ENCODE measurements around the gene GRM8. TPM values are rescaled to one million over a fixed set of nuclear protein-coding genes. Genes with fewer than 3 reads are reported as not detected.

Gene GRM8
- total and polyA plus RNA-seq, 8 donors, result 0.25 to 2.8 (median 1.3) TPM; not detected in 4

DNA sequence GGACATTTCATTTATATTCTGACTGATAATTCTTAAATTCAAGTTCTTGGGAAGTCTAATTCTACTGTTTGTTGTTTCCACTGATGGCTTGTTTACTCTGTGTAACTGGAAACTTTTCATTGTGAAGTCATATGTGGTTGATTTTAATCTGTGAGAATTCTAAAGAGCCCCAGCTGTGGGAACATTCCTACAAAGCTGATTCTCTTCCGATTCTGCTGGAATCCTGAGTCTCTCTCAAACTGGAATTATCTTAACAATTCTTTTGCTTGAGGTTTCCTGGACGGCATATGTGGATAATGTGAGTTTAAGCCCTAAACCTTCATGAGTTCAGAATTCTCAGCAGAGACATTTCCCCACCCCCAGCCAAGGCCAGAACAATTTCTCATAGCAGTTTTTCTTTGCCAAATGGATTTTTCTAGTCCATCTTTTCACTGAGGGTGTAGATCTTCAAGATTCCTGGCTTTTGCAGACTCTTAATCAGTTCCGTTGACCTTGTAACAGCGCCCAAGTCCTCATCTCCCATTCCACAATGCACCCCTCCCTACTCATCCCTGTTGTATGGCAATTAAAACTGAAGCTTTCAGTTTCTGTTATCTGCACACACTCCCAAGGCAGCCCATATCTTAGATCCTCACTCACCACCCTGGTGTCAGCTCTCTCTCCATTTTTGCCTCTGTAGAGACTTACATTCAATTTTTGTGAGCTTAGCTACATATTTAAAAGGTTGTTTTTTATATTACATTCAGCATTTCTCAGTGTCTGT, 37.6 kb downstream of the GRM8 start:
- Histone ChIP-seq H3K27me3 (no peaks in the 10 kb centered on the region), H3K27ac (no peak overlapping the region), H3K4me3 (no peak overlapping the region), H3K36me3 (no peaks in the 10 kb centered on the region), H3K4me1 (no peaks in the 10 kb centered on the region), H3K9me3 (no peaks in the 10 kb centered on the region)
- TF ChIP-seq POLR2A (IDR thresholded peaks at IDR 0.05) (no peak), CTCF (IDR thresholded peaks at IDR 0.05) (no peak), EP300 (IDR thresholded peaks at IDR 0.05) (no peak), POLR2AphosphoS5 (IDR thresholded peaks at IDR 0.05) (no peak)
- 68 to 77% (median 71%) methylated on average over 4 of the region's 4 CpGs for WGBS, 5 donors
- intact Hi-C loops (cut with DNase I; ENCODE audit: low total_unique reads), result no loop called here
- no peak for DNase-seq

- no peaks in the 10 kb centered on the region for H3K36me3 ChIP-seq
- intact Hi-C loops (cut with DNase I; ENCODE audit: low total_unique reads), result no loop called here
- H3K9me3 ChIP-seq, result no peaks in the 10 kb centered on the region
- no peaks in the 10 kb centered on the region for H3K4me1 ChIP-seq
- no peaks in the 10 kb centered on the region for H3K27me3 ChIP-seq
- no peak overlapping the region for H3K4me3 ChIP-seq
- H3K27ac ChIP-seq, result no peak overlapping the region
- TF ChIP-seq POLR2A (IDR thresholded peaks at IDR 0.05), result no peak
- no peak for TF ChIP-seq EP300 (IDR thresholded peaks at IDR 0.05)
- no peak for TF ChIP-seq POLR2AphosphoS5 (IDR thresholded peaks at IDR 0.05)
- no peak for TF ChIP-seq CTCF (IDR thresholded peaks at IDR 0.05)
- 57 to 75% (median 70%) methylated on average over 2 of the region's 2 CpGs for WGBS, 5 donors
- DNase-seq, result no peak
Observed at GRCh38 chr7:127209886-127210285, 42.9 kb downstream of the GRM8 start.

- Histone ChIP-seq H3K9me3 (no peaks in the 10 kb centered on the region), H3K4me1 (no peaks in the 10 kb centered on the region), H3K27ac (no peak overlapping the region), H3K36me3 (no peaks in the 10 kb centered on the region), H3K27me3 (no peaks in the 10 kb centered on the region), H3K4me3 (no peak overlapping the region)
- no peak for DNase-seq
- WGBS, 5 donors, result 70 to 85% (median 75%) methylated on average over 3 of the region's 3 CpGs
- TF ChIP-seq CTCF (IDR thresholded peaks at IDR 0.05), result no peak
- TF ChIP-seq POLR2A (IDR thresholded peaks at IDR 0.05), result no peak
- TF ChIP-seq EP300 (IDR thresholded peaks at IDR 0.05), result no peak
- no peak for TF ChIP-seq POLR2AphosphoS5 (IDR thresholded peaks at IDR 0.05)
- intact Hi-C loops (cut with DNase I; ENCODE audit: low total_unique reads), result no loop called here
Observed at GRCh38 chr7:127208860-127209259, 43.9 kb downstream of the GRM8 start.

- H3K4me1 ChIP-seq, result no peaks in the 10 kb centered on the region
- intact Hi-C loops (cut with DNase I; ENCODE audit: low total_unique reads), result no loop called here
- no peak for DNase-seq
Observed at GRCh38 chr7:127208351-127208750, 44.4 kb downstream of the GRM8 start.

More at GRCh38 chr7:127208351-127208750, 44.4 kb downstream of the GRM8 start:
- TF ChIP-seq CTCF (IDR thresholded peaks at IDR 0.05), result no peak
- H3K27me3 ChIP-seq, result no peaks in the 10 kb centered on the region
- H3K36me3 ChIP-seq, result no peaks in the 10 kb centered on the region
- 75 to 85% (median 79%) methylated on average over 3 of the region's 3 CpGs for WGBS, 5 donors
- H3K4me3 ChIP-seq, result no peak overlapping the region
- no peak overlapping the region for H3K27ac ChIP-seq
- no peaks in the 10 kb centered on the region for H3K9me3 ChIP-seq

Data from stomach (tissue), 9 donors.